HepG2 (cell line): ENCODE data around the gene COLEC12. TPM values are rescaled to one million over a fixed set of nuclear protein-coding genes. Genes with fewer than 3 reads are reported as not detected.
A peak's percentile ranks its signal among the peaks of the same experiment; 100 is the strongest.

Experiments
- ATAC-seq: fragments of 200-7000 bp; cut with Tn5 transposase; 3 replicates; pipeline ENCODE4 v1.9.1; 2020; ENCODE audit warnings: mild to moderate bottlenecking, moderate library complexity
- BruUV-seq: library from RNA; stranded (reverse); fragments of 400-500 nt; replicated peaks from 2 replicates; lab custom pipeline; 2021; lab: Mats Ljungman, UMichigan
- CTCF ChIA-PET: fragments of 300-600 bp; formaldehyde crosslinking; extraction: SDS; loops from one replicate; lab custom pipeline; 2021; ENCODE audit warnings: low total read pairs, inconsistent platforms, low intra/inter-chr PET ratio; lab: Yijun Ruan, JAX
- POLR2A ChIA-PET: fragments of 350-600 bp; sonication (Branson Sonifier 250); formaldehyde crosslinking; loops from one replicate; lab custom pipeline; 2020; ENCODE audit warnings: antibody characterized with exemption, inconsistent platforms; lab: Yijun Ruan, JAX
- DNase-seq: peaks from one replicate; pipeline ENCODE4 v3.0.0-alpha.2; 2015; ENCODE audit warnings: low spot score
- FAIRE-seq: peaks from 3 replicates; lab custom pipeline; 2011; peaks lifted over from hg19 to GRCh38; lab: Jason Lieb, UNC
- H2AFZ ChIP-seq: one replicate; pipeline ENCODE4 v1.6.1; 2011; ENCODE audit warnings: low read length, inconsistent platforms
- H3K27ac ChIP-seq: fragments of 300-600 bp; 3 replicates; pipeline ENCODE4 v1.8.0; 2011; ENCODE audit warnings: mixed run types, mild to moderate bottlenecking, mixed read lengths, low read length, inconsistent platforms; ENCODE audit not compliant: insufficient read depth; ENCODE audit errors: extremely low read length
- H3K27me3 ChIP-seq, 2 experiments: fragments of 200-600 bp in 1 of 2; 2 replicates in 1 of 2; 3 replicates in 1 of 2; pipeline versions ENCODE4 v1.6.0 to v1.8.0; 2011; ENCODE audit warnings: low read length in 2 of 2, mild to moderate bottlenecking in 2 of 2, moderate library complexity in 2 of 2, inconsistent platforms in 1 of 2; ENCODE audit not compliant: insufficient read depth in 2 of 2, control insufficient read depth in 1 of 2
- H3K36me3 ChIP-seq, 2 experiments: fragments of 200-600 bp in 1 of 2; replicated peaks in 1 of 2; 2 replicates in 1 of 2; 3 replicates in 1 of 2; pipeline versions ENCODE4 v1.5.1 to v1.8.0; 2011; ENCODE audit warnings: low read length in 2 of 2, inconsistent platforms in 1 of 2; ENCODE audit not compliant: insufficient read depth in 2 of 2, control insufficient read depth in 1 of 2
- H3K4me1 ChIP-seq: 2 replicates; pipeline ENCODE4 v1.5.1; 2012; ENCODE audit warnings: low read length, inconsistent platforms; ENCODE audit not compliant: insufficient read depth
- H3K4me2 ChIP-seq: 2 replicates; pipeline ENCODE4 v1.6.0; 2011; ENCODE audit warnings: low read depth, low read length, inconsistent platforms
- H3K4me3 ChIP-seq, 3 experiments: fragments of 200-600 bp in 1 of 3; sonication (generic), shearing (Covaris generic) in 1 of 3; replicated peaks in 1 of 3; 2 replicates each; pipeline ENCODE4 v1.5.1; 2011 to 2016; ENCODE audit warnings: low read length in 3 of 3, inconsistent platforms in 2 of 3, low read depth in 2 of 3, mild to moderate bottlenecking in 2 of 3, control low read depth in 1 of 3, mixed read lengths in 1 of 3; ENCODE audit not compliant: insufficient read depth in 1 of 3
- H3K79me2 ChIP-seq: one replicate; pipeline ENCODE4 v1.6.1; 2011; ENCODE audit warnings: low read length, inconsistent platforms; ENCODE audit not compliant: insufficient read depth
- H3K9ac ChIP-seq: 2 replicates; pipeline ENCODE4 v1.6.0; 2011; ENCODE audit warnings: mild to moderate bottlenecking, low read depth, low read length, inconsistent platforms; ENCODE audit not compliant: insufficient read depth
- H3K9me3 ChIP-seq: 2 replicates; pipeline ENCODE4 v1.5.1; 2012; ENCODE audit warnings: mild to moderate bottlenecking, low read length
- H4K20me1 ChIP-seq: 2 replicates; pipeline ENCODE4 v1.6.0; 2011; ENCODE audit warnings: inconsistent platforms, mild to moderate bottlenecking, low read length, moderate library complexity; ENCODE audit not compliant: insufficient read depth
- CEBPB ChIP-seq: IDR thresholded peaks from 2 replicates; pipeline ENCODE4 v1.6.1; 2011; ENCODE audit warnings: low read depth, low read length, improper control_type of control experiment, borderline replicate concordance
- FOXP1 ChIP-seq, 2 experiments: fragments of 450-650 bp in 1 of 2; IDR thresholded peaks; 2 replicates each; pipeline ENCODE4 v1.6.1; 2017 to 2018; ENCODE audit warnings: antibody characterized with exemption in 1 of 2
- NR2F2 ChIP-seq: IDR thresholded peaks from 2 replicates; pipeline ENCODE4 v1.6.1; 2012; ENCODE audit warnings: low read depth, inconsistent platforms, borderline replicate concordance
- SMAD9 ChIP-seq: sonication (generic); formaldehyde crosslinking; IDR thresholded peaks from 2 replicates; pipeline ENCODE4 v1.5.1; 2020; ENCODE audit warnings: mild to moderate bottlenecking, missing genetic modification reagents
- ZNF136 ChIP-seq: sonication (generic); formaldehyde crosslinking; IDR thresholded peaks from 2 replicates; pipeline ENCODE4 v1.8.1; 2022; ENCODE audit warnings: low read depth, mild to moderate bottlenecking, moderate library complexity, missing genetic modification reagents
- ZNF333 ChIP-seq: sonication (generic); formaldehyde crosslinking; IDR thresholded peaks from 2 replicates; pipeline ENCODE4 v1.4.0; 2020; ENCODE audit warnings: mild to moderate bottlenecking, missing genetic modification reagents, borderline replicate concordance
- WGBS: methylation state at CpG from one replicate; pipeline ENCODE4 v1.1.6; 2017; ENCODE audit warnings: low lambda C conversion rate; 5-methylcytosine and 5-hydroxymethylcytosine counted together
- in situ Hi-C: cut with HindIII; loops from 2 replicates; pipeline ENCODE4 v1.10.0; 2017; ENCODE audit warnings: low pct_unique_long_range_greater_than_20kb; ENCODE audit not compliant: extremely low pct_ligation_motif_present
- intact Hi-C: fragments of 100-400 bp; cut with micrococcal nuclease; formaldehyde crosslinking; loops from one replicate; pipeline ENCODE4 v1.10.0; 2022; ENCODE audit not compliant: unreplicated experiment
- polyA plus RNA-seq, 8 experiments: library from polyadenylated mRNA; depleted of rRNA in 3 of 8; stranded (reverse) in 7 of 8; unstranded in 1 of 8; fragments of >200 nt; fragmentation: Illumina TruSeq in 4 of 8; extraction: Trizol in 4 of 8; gene quantifications; 2 replicates each; pipeline versions ENCODE4 v1.2.1 to v1.2.3, GENCODE V29; 2011 to 2016; ENCODE audit warnings: low read depth in 4 of 8, missing spikeins in 1 of 8, mixed read lengths in 1 of 8; ENCODE audit not compliant: insufficient read depth in 1 of 8
- total RNA-seq, 5 experiments: library from RNA; depleted of rRNA; stranded (reverse); fragments of >200 nt; fragmentation: Illumina TruSeq; extraction: Trizol; gene quantifications; 2 replicates each; pipeline ENCODE4 v1.2.3, GENCODE V29; 2016; ENCODE audit warnings: low read depth in 1 of 5

Gene COLEC12
- total and polyA plus RNA-seq, 2 of the 13 experiments (the other 11 are each of a cell fraction or from before 2014, with no cell fraction given) = 0.02 to 0.11 TPM

GRCh38 chr18:417495-417894, 83.0 kb downstream of the COLEC12 start (continued):
- TF ChIP-seq FOXP1 (IDR thresholded peaks at IDR 0.05) (no peak), FOXP1 (CRISPR knock-in tag; IDR thresholded peaks at IDR 0.05) (no peak), SMAD9 (CRISPR knock-in tag) (no peak), NR2F2 (no peak), ZNF136 (no peak)
- TF ChIP-seq, all 625 proteins: peak for 0

- intact Hi-C loops (no loop called here), in situ Hi-C loops (no loop called here)
- Histone ChIP-seq H3K4me2 (no peak overlapping the region), H4K20me1 (no peaks in the 10 kb centered on the region), H3K27ac (no peak overlapping the region), H3K79me2 (no peaks in the 10 kb centered on the region), H3K27me3 (no peaks in the 10 kb centered on the region), H2AFZ (no peak overlapping the region), H3K9me3 (no peaks in the 10 kb centered on the region), H3K4me1 (no peaks in the 10 kb centered on the region), H3K4me3 (no peak overlapping the region), H3K36me3 (no peaks in the 10 kb centered on the region), H3K9ac (no peak overlapping the region)
- ATAC-seq (no peak), DNase-seq (no peak), FAIRE-seq (no peak)
- ChIA-PET CTCF (no interaction called here), POLR2A (no interaction called here)
- BruUV-seq = no TSS peak
- 16% methylated on average over 1 of the region's 1 CpG for WGBS
- TF ChIP-seq ZNF333 (CRISPR knock-in tag) (no peak), CEBPB (peak; percentile 22; the same call in 1 of the 2 replicates)
Observed at GRCh38 chr18:416930-417329, 83.6 kb downstream of the COLEC12 start.
